Activated naive CD4-positive, alpha-beta T cell treated with anti-CD3 and anti-CD28 coated beads, Interleukin-2, amount 50 U/mL, for 16 hours (primary cell): ENCODE data around the gene CEP44.
"Not testable (repeated sequence)": the region's sequence is repeated elsewhere in the genome, so short reads cannot be mapped to it uniquely, and the experiment has no call there.

Source experiments
- DNase-seq: peaks from one replicate; pipeline ENCODE4 v3.0.0-alpha.2; 2020

Gene CEP44

GRCh38 chr4:174332741-174333493, 49.2 kb downstream of the CEP44 start:
- no peak for DNase-seq

- DNase-seq: no peak
Measured at GRCh38 chr4:174334628-174335027, 50.9 kb downstream of the CEP44 start.

DNA sequence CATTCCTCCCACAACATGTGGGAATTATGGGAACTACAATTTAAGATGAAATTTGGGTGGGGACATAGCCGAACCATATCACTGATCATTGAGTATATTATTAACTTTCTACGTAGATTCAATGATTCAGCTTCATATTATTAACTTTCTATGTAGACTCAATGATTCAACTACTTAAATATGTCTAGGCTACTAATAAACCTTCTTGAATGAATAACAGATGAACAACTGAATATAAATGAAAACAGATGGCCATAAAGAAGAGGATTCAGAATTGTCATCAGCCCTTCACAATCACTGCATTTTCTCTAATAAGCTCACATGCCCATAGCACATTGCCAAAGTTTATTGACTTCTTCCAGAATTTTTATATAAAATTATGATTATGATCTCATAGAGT, 57.0 kb downstream of the CEP44 start:
- DNase-seq: no peak

DNA sequence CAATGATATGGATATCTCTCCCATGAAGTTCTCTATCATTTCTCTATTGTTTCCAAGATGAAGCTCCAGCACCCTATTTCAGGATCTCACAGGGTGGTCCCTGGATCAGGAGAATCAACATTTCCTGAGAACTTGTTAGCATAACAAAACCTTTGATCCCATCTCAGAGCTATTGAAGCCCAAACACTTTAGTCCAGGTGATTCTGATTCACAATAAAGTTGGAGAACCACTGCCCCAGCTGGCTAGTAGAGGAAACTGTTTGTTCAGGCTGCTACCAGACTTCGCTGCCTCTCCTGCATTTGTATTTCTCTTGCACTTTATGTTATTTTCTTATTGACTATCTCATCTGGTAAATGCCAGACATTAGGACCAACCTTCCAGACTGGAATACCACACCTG, 65.4 kb downstream of the CEP44 start:
- no peak for DNase-seq

GRCh38 chr4:174352061-174352819, 68.5 kb downstream of the CEP44 start:
- DNase-seq: no peak

- no peak for DNase-seq
Measured at GRCh38 chr4:174357321-174357720, 73.6 kb downstream of the CEP44 start.

DNA sequence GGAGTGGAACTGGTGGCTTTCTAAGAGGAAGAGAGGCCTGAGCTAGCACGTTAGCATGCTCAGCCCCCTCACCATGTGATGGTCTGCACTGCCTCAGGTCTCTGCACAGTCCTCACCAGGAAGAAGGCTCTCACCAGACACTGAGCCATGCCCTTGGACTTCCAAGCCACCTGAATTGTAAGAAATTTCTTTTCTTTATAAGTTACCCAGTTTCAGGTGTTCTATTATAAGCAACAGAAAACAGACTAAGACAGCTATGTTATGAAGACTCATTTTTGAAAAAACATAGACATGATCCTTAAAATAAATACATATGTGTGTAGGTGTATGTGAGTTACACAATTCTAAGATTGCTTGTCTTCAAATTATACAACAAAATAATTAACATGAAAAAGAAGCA, 74.7 kb downstream of the CEP44 start:
- no peak for DNase-seq

GRCh38 chr4:174358829-174359228, 75.1 kb downstream of the CEP44 start:
- DNase-seq: no peak

- no peak for DNase-seq
Measured at GRCh38 chr4:174362340-174362739, 78.6 kb downstream of the CEP44 start.

- not testable (repeated sequence) for DNase-seq
Measured at GRCh38 chr4:174363782-174364181, 80.1 kb downstream of the CEP44 start.

GRCh38 chr4:174365018-174365587, 81.4 kb downstream of the CEP44 start:
- no peak for DNase-seq

DNA sequence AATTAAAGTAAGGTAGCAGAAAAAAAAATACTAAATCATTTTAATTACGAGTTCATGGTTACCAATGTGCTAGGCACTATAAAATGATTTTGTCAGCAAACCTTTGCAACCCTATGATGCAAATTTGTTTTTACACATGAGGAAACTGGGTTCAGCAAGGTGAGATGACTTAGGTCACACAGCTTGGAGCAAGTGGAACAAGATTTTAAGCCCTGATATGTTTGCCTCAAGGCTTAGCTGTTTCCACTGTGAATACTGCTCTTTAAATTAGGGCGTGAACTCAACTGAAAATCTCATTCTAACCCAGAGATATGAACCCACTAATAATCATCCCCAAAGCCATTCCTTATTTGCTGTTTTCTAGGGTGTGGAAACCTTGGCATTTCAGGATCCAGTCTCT, 86.3 kb downstream of the CEP44 start:
- DNase-seq: no peak

GRCh38 chr4:174373821-174374220, 90.1 kb downstream of the CEP44 start:
- no peak for DNase-seq

DNA sequence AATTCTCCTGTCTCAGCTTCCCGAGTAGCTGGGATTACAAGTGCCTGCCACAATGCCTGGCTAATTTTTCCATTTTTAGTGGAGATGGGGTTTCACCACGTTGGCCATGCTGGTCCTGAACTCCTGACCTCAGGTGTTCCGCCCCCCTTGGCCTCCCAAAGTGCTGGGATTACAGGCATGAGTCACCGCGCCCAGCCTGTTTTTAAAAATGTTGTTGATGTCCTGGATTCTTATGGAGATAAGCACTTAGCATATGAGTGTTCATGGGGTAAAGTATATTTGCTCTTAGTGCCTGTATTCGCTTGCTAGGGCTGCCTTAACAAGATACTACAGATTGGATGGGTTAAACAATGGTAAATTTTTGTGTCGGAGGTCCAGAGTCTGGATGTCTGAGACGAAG, 91.7 kb downstream of the CEP44 start:
- DNase-seq: no peak

DNA sequence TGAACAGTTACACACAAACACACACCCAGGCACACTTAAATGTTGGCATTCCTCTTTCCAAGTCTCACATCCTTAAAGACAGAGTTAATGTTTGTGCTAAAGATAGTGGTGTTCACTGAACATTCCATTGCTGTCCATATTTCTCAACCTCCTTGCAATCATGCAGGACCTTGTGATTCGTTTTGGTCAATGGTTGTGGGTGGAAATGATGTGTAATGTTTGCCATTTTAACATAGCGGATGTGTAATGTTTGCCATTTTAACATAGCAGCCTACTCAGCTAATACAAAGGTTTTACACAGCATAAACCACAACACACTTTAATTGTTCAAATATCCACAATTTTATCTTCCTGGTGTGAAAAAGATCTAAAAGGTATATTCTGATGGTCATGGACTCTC, 93.9 kb downstream of the CEP44 start:
- no peak for DNase-seq

DNA sequence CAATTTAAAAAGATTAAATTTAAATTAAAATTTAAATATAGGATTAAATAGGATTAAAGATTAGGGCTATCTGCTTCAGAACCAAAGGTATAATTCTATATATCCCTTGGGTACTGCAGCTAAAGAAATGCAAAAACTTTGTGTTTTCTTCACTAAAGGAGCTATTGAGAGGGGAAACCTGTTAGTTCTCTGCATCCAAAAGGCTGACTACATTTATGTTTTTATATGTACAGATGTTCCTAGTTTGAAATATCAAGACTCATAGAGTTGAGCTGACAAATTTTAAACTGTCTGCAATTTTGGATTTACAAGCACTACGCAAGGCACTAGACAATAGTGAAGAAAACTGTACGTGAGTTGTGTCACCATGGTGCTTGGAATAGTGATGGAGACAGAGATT, 95.2 kb downstream of the CEP44 start:
- no peak for DNase-seq

DNA sequence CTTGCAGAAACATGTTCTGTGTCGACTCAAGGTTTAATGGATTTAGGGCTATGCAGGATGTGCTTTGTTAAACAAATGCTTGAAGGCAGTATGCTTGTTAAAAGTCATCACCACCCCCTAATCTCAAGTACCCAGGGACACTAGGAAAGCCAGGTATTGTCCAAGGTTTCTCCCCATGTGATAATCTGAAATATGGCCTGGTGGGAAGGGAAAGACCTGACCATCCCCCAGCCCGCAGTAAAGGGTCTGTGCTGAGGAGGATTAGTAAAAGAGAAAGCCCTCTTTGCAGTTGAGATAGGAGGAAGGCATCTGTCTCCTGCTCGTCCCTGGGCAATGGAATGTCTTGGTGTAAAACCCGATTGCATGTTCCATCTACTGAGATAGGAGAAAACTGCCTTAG, 96.5 kb downstream of the CEP44 start:
- DNase-seq: not testable (repeated sequence)

DNA sequence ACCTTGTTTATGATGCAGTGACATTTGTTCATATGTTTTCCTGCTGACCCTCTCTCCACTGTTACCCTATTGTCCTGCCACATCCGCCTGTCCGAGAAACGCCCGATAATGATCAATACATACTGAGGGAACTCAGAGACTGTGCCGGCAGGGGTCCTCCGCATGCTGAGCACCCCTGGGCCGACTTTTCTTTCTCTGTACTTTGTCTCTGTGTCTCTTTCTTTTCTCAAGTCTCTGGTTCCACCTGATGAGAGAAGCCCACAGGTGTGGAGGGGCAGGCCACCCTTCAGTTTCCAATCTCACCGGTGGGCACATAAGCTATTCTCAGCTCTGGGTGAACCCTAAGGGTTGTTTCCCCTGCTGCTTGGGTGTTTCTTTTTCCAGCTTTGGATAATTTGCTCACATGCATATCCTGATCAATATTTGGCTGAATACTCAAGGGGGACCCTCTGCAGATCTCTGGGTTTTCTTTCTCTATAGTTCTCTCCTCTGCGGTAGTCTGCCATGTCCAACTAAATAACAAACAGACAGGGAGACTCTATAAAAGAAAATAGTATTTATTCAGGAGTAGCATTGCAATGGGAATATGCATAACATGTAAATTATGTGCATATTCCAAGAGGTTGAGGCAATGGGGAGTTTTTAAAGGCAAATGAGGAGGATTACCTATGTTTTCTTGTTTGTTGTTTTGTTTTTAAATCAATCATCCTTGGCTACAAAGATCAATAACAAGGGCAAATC, 97.2 kb downstream of the CEP44 start:
- DNase-seq: no peak

GRCh38 chr4:174381440-174381800, 97.7 kb downstream of the CEP44 start:
- no peak for DNase-seq
